WTC11 (cell line): Measurements from ENCODE around the gene EDAR.

Experiments
- CTCF ChIP-seq: fragments of 200-600 bp; IDR thresholded peaks from 2 replicates; pipeline ENCODE4 v1.8.0; 2022; ENCODE audit warnings: antibody characterized with exemption
- IRF2 ChIP-seq: sonication (generic); formaldehyde crosslinking; IDR thresholded peaks from 2 replicates; pipeline ENCODE4 v1.8.0; 2022; ENCODE audit warnings: low read depth, missing genetic modification reagents, borderline replicate concordance
- NFE2L1 ChIP-seq: sonication (generic); formaldehyde crosslinking; IDR thresholded peaks from 2 replicates; pipeline ENCODE4 v1.8.1; 2023; ENCODE audit warnings: missing genetic modification reagents

DNA sequence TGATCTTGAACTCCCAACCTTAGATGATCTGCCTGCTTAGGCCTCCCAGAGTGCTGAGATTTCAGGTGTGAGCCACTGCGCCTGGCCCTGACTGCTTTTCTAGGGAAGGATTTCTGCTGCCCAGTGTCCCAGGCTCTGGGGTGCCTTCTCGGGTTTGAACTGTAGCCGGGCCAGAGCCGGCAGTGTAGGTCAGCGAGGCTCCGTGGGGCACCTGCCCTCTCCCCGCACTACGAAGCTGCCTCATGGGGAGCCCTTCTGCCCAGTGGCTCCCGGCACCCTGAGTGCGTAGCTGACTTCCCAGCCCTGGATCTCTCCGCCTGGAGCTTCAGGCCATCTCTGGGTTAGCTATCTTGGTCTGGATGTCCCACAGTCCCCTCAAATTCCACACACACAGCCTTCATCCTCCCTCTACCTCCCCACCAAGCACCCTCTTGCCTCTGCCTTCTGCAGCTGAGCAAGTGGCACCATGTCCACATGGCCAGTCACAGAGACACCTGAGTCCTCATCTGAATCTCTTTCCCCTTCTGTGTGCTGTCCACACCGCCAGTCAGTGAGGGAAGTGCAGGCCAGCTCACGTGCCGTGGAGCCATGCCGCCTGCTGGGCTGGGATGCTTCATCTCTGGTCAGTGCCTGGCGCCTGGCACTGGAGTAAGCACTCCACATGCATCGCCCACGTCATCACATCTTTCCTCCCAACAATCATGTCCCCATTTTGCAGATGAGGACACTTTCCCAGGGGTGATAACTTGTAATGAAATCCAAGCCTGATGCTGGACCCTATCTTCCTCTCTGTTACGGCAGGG is 69.2 kb downstream of the EDAR start:
- no peak for TF ChIP-seq CTCF
- TF ChIP-seq IRF2 (CRISPR knock-in tag): no peak
- TF ChIP-seq NFE2L1 (CRISPR knock-in tag): no peak
